OCI-LY7 (cell line): ENCODE measurements around the gene CCDC88B. TPM values are rescaled to one million over a fixed set of nuclear protein-coding genes. Genes with fewer than 3 reads are reported as not detected.
A peak's percentile ranks its signal among the peaks of the same experiment; 100 is the strongest.

Experiments
- BruUV-seq: library from RNA; stranded (reverse); fragments of 400-500 nt; replicated peaks from 2 replicates; lab custom pipeline; 2021; lab: Mats Ljungman, UMichigan
- CTCF ChIA-PET: fragments of 300-600 bp; sonication (Branson Sonifier 250); formaldehyde crosslinking; loops from one replicate; lab custom pipeline; 2022; ENCODE audit warnings: antibody characterized with exemption; ENCODE audit not compliant: unreplicated experiment; lab: Charles Lee
- POLR2A ChIA-PET: fragments of 300-600 bp; sonication (Branson Sonifier 250); formaldehyde crosslinking; loops from one replicate; lab custom pipeline; 2022; ENCODE audit warnings: antibody characterized with exemption; lab: Charles Lee
- DNase-seq: peaks from one replicate; pipeline ENCODE4 v3.0.0-alpha.2; 2015; ENCODE audit warnings: low spot score
- H2AFZ ChIP-seq: fragments of 200-600 bp; sonication (generic), shearing (Covaris generic); 2 replicates; pipeline ENCODE4 v1.6.1; 2014; ENCODE audit warnings: mild to moderate bottlenecking, antibody characterized with exemption, low read length, moderate library complexity
- H3K27ac ChIP-seq: fragments of 200-600 bp; sonication (generic); 2 replicates; pipeline ENCODE4 v1.5.1; 2014; ENCODE audit warnings: mixed run types, low read depth, mild to moderate bottlenecking, moderate library complexity, low read length, inconsistent platforms; ENCODE audit not compliant: poor library complexity, severe bottlenecking
- H3K36me3 ChIP-seq: fragments of 200-600 bp; sonication (generic); 2 replicates; pipeline ENCODE4 v1.6.1; 2014; ENCODE audit warnings: mild to moderate bottlenecking, antibody characterized with exemption, low read length, moderate library complexity, mixed read lengths; ENCODE audit not compliant: insufficient read depth
- H3K4me1 ChIP-seq: fragments of 200-600 bp; sonication (generic); 2 replicates; pipeline ENCODE4 v1.5.1; 2014; ENCODE audit warnings: mild to moderate bottlenecking, low read length; ENCODE audit not compliant: insufficient read depth, poor library complexity, severe bottlenecking
- H3K4me2 ChIP-seq: fragments of 200-600 bp; sonication (generic); 2 replicates; pipeline ENCODE4 v1.6.1; 2014; ENCODE audit warnings: mild to moderate bottlenecking, low read length
- H3K4me3 ChIP-seq: fragments of 200-600 bp; sonication (generic); 2 replicates; pipeline ENCODE4 v1.5.1; 2014; ENCODE audit warnings: mild to moderate bottlenecking, low read depth, low read length; ENCODE audit not compliant: poor library complexity, severe bottlenecking
- H3K79me2 ChIP-seq: fragments of 200-600 bp; sonication (generic); 2 replicates; pipeline ENCODE4 v1.6.1; 2016; ENCODE audit warnings: low read depth, mild to moderate bottlenecking, low read length, moderate library complexity, mixed read lengths; ENCODE audit not compliant: insufficient read depth
- H3K9me2 ChIP-seq: fragments of 200-600 bp; sonication (generic); 2 replicates; pipeline ENCODE4 v1.6.1; 2016; ENCODE audit warnings: mild to moderate bottlenecking, low read length, mixed read lengths; ENCODE audit not compliant: insufficient read depth
- H3K9me3 ChIP-seq: fragments of 200-600 bp; sonication (generic); 2 replicates; pipeline ENCODE4 v1.6.1; 2014; ENCODE audit warnings: mild to moderate bottlenecking, mixed run types, low read length, mixed read lengths
- H4K20me1 ChIP-seq: fragments of 200-600 bp; sonication (generic); 2 replicates; pipeline ENCODE4 v1.6.1; 2014; ENCODE audit warnings: mild to moderate bottlenecking, antibody characterized with exemption, low read length, moderate library complexity, mixed read lengths; ENCODE audit not compliant: insufficient read depth
- CTCF ChIP-seq: fragments of 200-600 bp; sonication (generic); conservative IDR thresholded peaks from 2 replicates; pipeline ENCODE4 v1.5.1; 2014; ENCODE audit warnings: mild to moderate bottlenecking, antibody characterized with exemption, low read length, moderate library complexity, mixed read lengths
- EZH2phosphoT487 ChIP-seq: fragments of 200-600 bp; sonication (generic); IDR thresholded peaks from 2 replicates; pipeline ENCODE4 v1.6.1; 2018; ENCODE audit warnings: low read depth, borderline replicate concordance, mild to moderate bottlenecking, mixed run types, antibody characterized with exemption, low read length, moderate library complexity, mixed read lengths
- intact Hi-C: fragments of 100-400 bp; cut with micrococcal nuclease; formaldehyde crosslinking; loops from one replicate; pipeline ENCODE4 v1.10.0; 2022; ENCODE audit not compliant: unreplicated experiment
- total RNA-seq, 2 experiments: library from RNA; depleted of rRNA in 1 of 2; stranded (reverse); fragments of >200 nt in 1 of 2; shearing (Covaris generic) in 1 of 2; gene quantifications; 2 replicates each; pipeline ENCODE4 v1.2.3, GENCODE V29; 2014 to 2022

The CCDC88B gene
- total RNA-seq, 2 experiments from 2014 or later = 40.7 to 67.2 TPM

- H3K9me3 ChIP-seq = no peaks in the 10 kb centered on the region
- peak within 1 kb of the TSS; percentile 95 for H3K4me2 ChIP-seq
- peaks cover 25% of the 10 kb centered on the region for H3K79me2 ChIP-seq
- peaks cover 30% of the 10 kb centered on the region for H3K4me1 ChIP-seq
- TF ChIP-seq EZH2phosphoT487 = no peak
- no peak for TF ChIP-seq CTCF
- H4K20me1 ChIP-seq = no peaks in the 10 kb centered on the region
- peak; percentile 99 for DNase-seq
- BruUV-seq = no TSS peak
- intact Hi-C loops = loop anchor here (1.0 to 10.0 kb wide), 4 partner anchors 12 to 330 kb away; partner anchors contain the start of genes CCDC88B, COX8A, FKBP2 and TRMT112
- ChIA-PET POLR2A (interaction anchor here (0.6 to 2.5 kb wide), 3 partner anchors 13 to 34 kb away, joined by 3 to 11 read pairs (median 3); partner anchors contain the start of genes PRDX5 and TRMT112), CTCF (interaction anchor here (0.6 to 2.1 kb wide), 6 partner anchors 13 to 417 kb away, joined by 3 to 14 read pairs (median 6); partner anchors contain the start of genes FERMT3 and PRDX5)
- H2AFZ ChIP-seq = peak within 1 kb of the TSS; percentile 57; the same call in 1 of the 2 replicates
- peak within 1 kb of the TSS; percentile 96 for H3K27ac ChIP-seq
- peak within 1 kb of the TSS; percentile 88 for H3K4me3 ChIP-seq
- peaks cover 27% of the 10 kb centered on the region for H3K36me3 ChIP-seq
- no peaks in the 10 kb centered on the region for H3K9me2 ChIP-seq
Observed at GRCh38 chr11:64305075-64305690, 34.8 kb upstream of the CCDC88B start, which contains the start of gene ESRRA. Gene ESRRA, plus strand, starts transcription at chr11:64305524. Its CDS starts 1,656 bp downstream, at chr11:64307180.

- POLR2A ChIA-PET = no interaction called here
- peak overlapping the region; percentile 88 for H3K4me3 ChIP-seq
- CTCF ChIA-PET = interaction anchor here (2.1 kb wide), 1 partner anchor 12 kb away, joined by 12 read pairs; the partner anchor contains the start of gene PRDX5
- H3K9me2 ChIP-seq = no peaks in the 10 kb centered on the region
- H3K9me3 ChIP-seq = no peaks in the 10 kb centered on the region
- peak overlapping the region; percentile 78 for H3K4me2 ChIP-seq
- intact Hi-C loops = loop anchor here (1.0 to 10.0 kb wide), 4 partner anchors 11 to 331 kb away; partner anchors contain the start of genes CCDC88B, COX8A, FKBP2 and TRMT112
- peaks cover 31% of the 10 kb centered on the region for H3K36me3 ChIP-seq
- peak overlapping the region; percentile 30; the same call in 1 of the 2 replicates for H2AFZ ChIP-seq
- peaks cover 23% of the 10 kb centered on the region for H3K4me1 ChIP-seq
- no peak for TF ChIP-seq EZH2phosphoT487
- TF ChIP-seq CTCF = peak; percentile 80
- peaks cover 25% of the 10 kb centered on the region for H3K79me2 ChIP-seq
- DNase-seq = peak; percentile 84
- peak overlapping the region; percentile 55 for H3K27ac ChIP-seq
- no peaks in the 10 kb centered on the region for H4K20me1 ChIP-seq
- no TSS peak for BruUV-seq
Observed at GRCh38 chr11:64305691-64306562, 34.1 kb upstream of the CCDC88B start.
